K562 (cell line): ENCODE results near the gene BORCS8. TPM values are rescaled to one million over a fixed set of nuclear protein-coding genes. Genes with fewer than 3 reads are reported as not detected.
A peak's percentile ranks its signal among the peaks of the same experiment; 100 is the strongest.

Source experiments
- AFF4 ChIP-seq: sonication (generic); formaldehyde crosslinking; IDR thresholded peaks from 2 replicates; pipeline ENCODE4 v1.8.0; 2023; ENCODE audit warnings: mild to moderate bottlenecking, missing genetic modification reagents
- CBFA2T3 ChIP-seq: fragments of 450-650 bp; IDR thresholded peaks from 2 replicates; pipeline ENCODE4 v1.6.1; 2017
- CBFB ChIP-seq: sonication (generic); formaldehyde crosslinking; IDR thresholded peaks from 2 replicates; pipeline ENCODE4 v1.4.0; 2020; ENCODE audit warnings: mild to moderate bottlenecking, missing genetic modification reagents
- POLR2A ChIP-seq: fragments of 450-650 bp; conservative IDR thresholded peaks from 2 replicates; pipeline ENCODE4 v1.6.1; 2016
- RB1 ChIP-seq: fragments of 450-650 bp; IDR thresholded peaks from 2 replicates; pipeline ENCODE4 v1.6.1; 2017; ENCODE audit warnings: low read depth, mild to moderate bottlenecking
- RNF219 ChIP-seq: fragments of 250-450 bp; sonication (Bioruptor Pico); IDR thresholded peaks from 2 replicates; pipeline ENCODE4 v1.5.0; 2022; ENCODE audit warnings: mild to moderate bottlenecking
- SIN3B ChIP-seq: fragments of 450-650 bp; IDR thresholded peaks from 2 replicates; pipeline ENCODE4 v1.6.1; 2017; ENCODE audit warnings: low read depth, mild to moderate bottlenecking, moderate library complexity
- SMARCC2 ChIP-seq: fragments of 450-650 bp; IDR thresholded peaks from 2 replicates; pipeline ENCODE4 v1.6.1; 2017; ENCODE audit warnings: antibody characterized with exemption, moderate library complexity, mild to moderate bottlenecking, low read depth
- TAF15 ChIP-seq: fragments of 200-400 bp; formaldehyde crosslinking; IDR thresholded peaks from 2 replicates; pipeline ENCODE4 v1.6.1; 2017; ENCODE audit warnings: mild to moderate bottlenecking, low read depth, low read length, moderate library complexity
- XRCC3 ChIP-seq: fragments of 450-650 bp; IDR thresholded peaks from 2 replicates; pipeline ENCODE4 v1.6.1; 2017; ENCODE audit warnings: mild to moderate bottlenecking, moderate library complexity
- ZNF24 ChIP-seq: fragments of 450-650 bp; IDR thresholded peaks from 2 replicates; pipeline ENCODE4 v1.6.1; 2016
- ZNF311 ChIP-seq: fragments of 250-450 bp; sonication (Bioruptor Pico); IDR thresholded peaks from 2 replicates; pipeline ENCODE4 v1.4.0; 2020; ENCODE audit warnings: mild to moderate bottlenecking, moderate library complexity
- polyA plus RNA-seq, 8 experiments: library from polyadenylated mRNA; depleted of rRNA in 4 of 8; stranded (reverse) in 5 of 8; unstranded in 3 of 8; fragments of >200 nt; fragmentation: Nextera tagmentation in 2 of 8; fragmentation: Illumina TruSeq in 1 of 8; extraction: Ambion mirVana in 2 of 8; extraction: Trizol in 1 of 8; gene quantifications; 2 replicates each; pipeline versions ENCODE4 v1.2.1 to v1.2.3, GENCODE V29; 2011 to 2014; ENCODE audit warnings: inconsistent platforms in 1 of 8, missing spikeins in 1 of 8
- total RNA-seq, 7 experiments: library from RNA; depleted of rRNA in 6 of 7; stranded (reverse); fragments of >200 nt in 6 of 7; fragmentation: Illumina TruSeq in 2 of 7; extraction: Trizol in 2 of 7; gene quantifications; 2 replicates each; pipeline versions ENCODE4 v1.2.1 to v1.2.3, GENCODE V29; 2011 to 2021; ENCODE audit warnings: low replicate concordance in 1 of 7
- TF ChIP-seq, protein P1 (sequence below), 2 experiments: fragments of 150-350 bp in 1 of 2; IDR thresholded peaks; 2 replicates each; pipeline ENCODE4 v1.6.1; 2012 to 2016; ENCODE audit warnings: low read depth in 2 of 2, low read length in 2 of 2, mild to moderate bottlenecking in 1 of 2, moderate library complexity in 1 of 2
- TF ChIP-seq, protein P2 (sequence below): sonication (generic); formaldehyde crosslinking; IDR thresholded peaks from 2 replicates; pipeline ENCODE4 v1.8.0; 2022; ENCODE audit warnings: mild to moderate bottlenecking, missing genetic modification reagents

Gene BORCS8
- total and polyA plus RNA-seq, 9 of the 15 experiments (the other 6 are each of a cell fraction or from before 2014, with no cell fraction given), result 4.6 to 33.6 (median 16.3) TPM

- TF ChIP-seq RNF219 (CRISPR knock-in tag) (no peak), ZNF24 (peak; percentile 21; the same call in 1 of the 2 replicates), RB1 (peak; percentile 94), CBFB (no peak; the same call in 1 of the 2 replicates), POLR2A (no peak), TAF15 (no peak), ZNF311 (CRISPR knock-in tag) (no peak), XRCC3 (no peak), AFF4 (CRISPR knock-in tag) (0 out of 2 replicates have a peak, but pooled peaks have one; percentile 33), SMARCC2 (no peak), SIN3B (no peak), CBFA2T3 (no peak; the same call in 1 of the 2 replicates)
- TF ChIP-seq, protein P1, sequence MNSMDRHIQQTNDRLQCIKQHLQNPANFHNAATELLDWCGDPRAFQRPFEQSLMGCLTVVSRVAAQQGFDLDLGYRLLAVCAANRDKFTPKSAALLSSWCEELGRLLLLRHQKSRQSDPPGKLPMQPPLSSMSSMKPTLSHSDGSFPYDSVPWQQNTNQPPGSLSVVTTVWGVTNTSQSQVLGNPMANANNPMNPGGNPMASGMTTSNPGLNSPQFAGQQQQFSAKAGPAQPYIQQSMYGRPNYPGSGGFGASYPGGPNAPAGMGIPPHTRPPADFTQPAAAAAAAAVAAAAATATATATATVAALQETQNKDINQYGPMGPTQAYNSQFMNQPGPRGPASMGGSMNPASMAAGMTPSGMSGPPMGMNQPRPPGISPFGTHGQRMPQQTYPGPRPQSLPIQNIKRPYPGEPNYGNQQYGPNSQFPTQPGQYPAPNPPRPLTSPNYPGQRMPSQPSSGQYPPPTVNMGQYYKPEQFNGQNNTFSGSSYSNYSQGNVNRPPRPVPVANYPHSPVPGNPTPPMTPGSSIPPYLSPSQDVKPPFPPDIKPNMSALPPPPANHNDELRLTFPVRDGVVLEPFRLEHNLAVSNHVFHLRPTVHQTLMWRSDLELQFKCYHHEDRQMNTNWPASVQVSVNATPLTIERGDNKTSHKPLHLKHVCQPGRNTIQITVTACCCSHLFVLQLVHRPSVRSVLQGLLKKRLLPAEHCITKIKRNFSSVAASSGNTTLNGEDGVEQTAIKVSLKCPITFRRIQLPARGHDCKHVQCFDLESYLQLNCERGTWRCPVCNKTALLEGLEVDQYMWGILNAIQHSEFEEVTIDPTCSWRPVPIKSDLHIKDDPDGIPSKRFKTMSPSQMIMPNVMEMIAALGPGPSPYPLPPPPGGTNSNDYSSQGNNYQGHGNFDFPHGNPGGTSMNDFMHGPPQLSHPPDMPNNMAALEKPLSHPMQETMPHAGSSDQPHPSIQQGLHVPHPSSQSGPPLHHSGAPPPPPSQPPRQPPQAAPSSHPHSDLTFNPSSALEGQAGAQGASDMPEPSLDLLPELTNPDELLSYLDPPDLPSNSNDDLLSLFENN (IDR thresholded peaks at IDR 0.05; ENCODE audit: low read depth in 2 of 2, low read length in 2 of 2), result no peak
- TF ChIP-seq, protein P2, sequence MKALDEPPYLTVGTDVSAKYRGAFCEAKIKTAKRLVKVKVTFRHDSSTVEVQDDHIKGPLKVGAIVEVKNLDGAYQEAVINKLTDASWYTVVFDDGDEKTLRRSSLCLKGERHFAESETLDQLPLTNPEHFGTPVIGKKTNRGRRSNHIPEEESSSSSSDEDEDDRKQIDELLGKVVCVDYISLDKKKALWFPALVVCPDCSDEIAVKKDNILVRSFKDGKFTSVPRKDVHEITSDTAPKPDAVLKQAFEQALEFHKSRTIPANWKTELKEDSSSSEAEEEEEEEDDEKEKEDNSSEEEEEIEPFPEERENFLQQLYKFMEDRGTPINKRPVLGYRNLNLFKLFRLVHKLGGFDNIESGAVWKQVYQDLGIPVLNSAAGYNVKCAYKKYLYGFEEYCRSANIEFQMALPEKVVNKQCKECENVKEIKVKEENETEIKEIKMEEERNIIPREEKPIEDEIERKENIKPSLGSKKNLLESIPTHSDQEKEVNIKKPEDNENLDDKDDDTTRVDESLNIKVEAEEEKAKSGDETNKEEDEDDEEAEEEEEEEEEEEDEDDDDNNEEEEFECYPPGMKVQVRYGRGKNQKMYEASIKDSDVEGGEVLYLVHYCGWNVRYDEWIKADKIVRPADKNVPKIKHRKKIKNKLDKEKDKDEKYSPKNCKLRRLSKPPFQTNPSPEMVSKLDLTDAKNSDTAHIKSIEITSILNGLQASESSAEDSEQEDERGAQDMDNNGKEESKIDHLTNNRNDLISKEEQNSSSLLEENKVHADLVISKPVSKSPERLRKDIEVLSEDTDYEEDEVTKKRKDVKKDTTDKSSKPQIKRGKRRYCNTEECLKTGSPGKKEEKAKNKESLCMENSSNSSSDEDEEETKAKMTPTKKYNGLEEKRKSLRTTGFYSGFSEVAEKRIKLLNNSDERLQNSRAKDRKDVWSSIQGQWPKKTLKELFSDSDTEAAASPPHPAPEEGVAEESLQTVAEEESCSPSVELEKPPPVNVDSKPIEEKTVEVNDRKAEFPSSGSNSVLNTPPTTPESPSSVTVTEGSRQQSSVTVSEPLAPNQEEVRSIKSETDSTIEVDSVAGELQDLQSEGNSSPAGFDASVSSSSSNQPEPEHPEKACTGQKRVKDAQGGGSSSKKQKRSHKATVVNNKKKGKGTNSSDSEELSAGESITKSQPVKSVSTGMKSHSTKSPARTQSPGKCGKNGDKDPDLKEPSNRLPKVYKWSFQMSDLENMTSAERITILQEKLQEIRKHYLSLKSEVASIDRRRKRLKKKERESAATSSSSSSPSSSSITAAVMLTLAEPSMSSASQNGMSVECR (CRISPR knock-in tag), result peak; percentile 63; the same call in 1 of the 2 replicates
Observed at GRCh38 chr19:19224852-19225494, 33.0 kb upstream of the BORCS8 start (continued).
